ENCODE results near the gene PIK3R5.

DNA sequence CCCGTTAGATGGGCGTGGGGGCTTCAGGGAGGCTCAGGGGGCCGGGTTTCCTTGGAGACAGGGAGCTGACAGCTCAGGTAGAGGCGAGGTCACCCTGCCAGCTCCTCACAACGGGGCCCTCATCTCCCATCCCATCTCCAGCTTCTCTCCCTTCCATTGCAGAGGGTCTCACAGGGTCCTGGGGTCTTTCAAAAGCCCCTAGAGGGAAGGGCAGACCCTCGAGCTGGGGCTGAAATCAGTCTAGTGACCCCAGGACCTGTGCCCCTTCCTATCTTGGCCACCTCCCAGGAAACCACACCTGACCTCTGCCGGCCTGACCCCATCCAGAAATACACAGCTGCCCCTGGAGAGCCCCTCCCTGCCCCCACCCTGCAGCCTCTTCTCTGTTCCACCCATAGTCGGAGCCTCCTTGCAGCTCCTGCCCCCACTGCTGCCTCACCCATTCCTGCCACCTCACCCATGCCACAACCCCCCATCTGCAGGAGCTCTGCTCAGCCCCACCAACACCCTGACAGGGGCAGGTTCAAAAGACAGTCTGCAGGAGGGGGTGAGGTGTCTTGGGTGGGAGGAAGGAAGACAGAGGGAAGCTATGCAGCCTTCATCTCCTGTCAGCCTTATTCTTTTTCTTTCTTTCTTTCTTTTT, 23.4 kb downstream of the PIK3R5 start:
- TF ChIP-seq, protein P1, sequence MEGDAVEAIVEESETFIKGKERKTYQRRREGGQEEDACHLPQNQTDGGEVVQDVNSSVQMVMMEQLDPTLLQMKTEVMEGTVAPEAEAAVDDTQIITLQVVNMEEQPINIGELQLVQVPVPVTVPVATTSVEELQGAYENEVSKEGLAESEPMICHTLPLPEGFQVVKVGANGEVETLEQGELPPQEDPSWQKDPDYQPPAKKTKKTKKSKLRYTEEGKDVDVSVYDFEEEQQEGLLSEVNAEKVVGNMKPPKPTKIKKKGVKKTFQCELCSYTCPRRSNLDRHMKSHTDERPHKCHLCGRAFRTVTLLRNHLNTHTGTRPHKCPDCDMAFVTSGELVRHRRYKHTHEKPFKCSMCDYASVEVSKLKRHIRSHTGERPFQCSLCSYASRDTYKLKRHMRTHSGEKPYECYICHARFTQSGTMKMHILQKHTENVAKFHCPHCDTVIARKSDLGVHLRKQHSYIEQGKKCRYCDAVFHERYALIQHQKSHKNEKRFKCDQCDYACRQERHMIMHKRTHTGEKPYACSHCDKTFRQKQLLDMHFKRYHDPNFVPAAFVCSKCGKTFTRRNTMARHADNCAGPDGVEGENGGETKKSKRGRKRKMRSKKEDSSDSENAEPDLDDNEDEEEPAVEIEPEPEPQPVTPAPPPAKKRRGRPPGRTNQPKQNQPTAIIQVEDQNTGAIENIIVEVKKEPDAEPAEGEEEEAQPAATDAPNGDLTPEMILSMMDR (IDR thresholded peaks at IDR 0.05) = no peak
- no peak for TF ChIP-seq POLR2AphosphoS5 (IDR thresholded peaks at IDR 0.05)

Data from stomach (tissue), 4 donors.